NCI-H1694 treated with DMSO at 0.1 percent for 48 hours (cell line): ENCODE results near the gene MSN.
"Not testable (repeated sequence)": the region's sequence is repeated elsewhere in the genome, so short reads cannot be mapped to it uniquely, and the experiment has no call there.

ENCODE experiments used
- DNase-seq: peaks from one replicate; lab custom pipeline; 2025; lab: John Stamatoyannopoulos, UW

MSN gene

DNA sequence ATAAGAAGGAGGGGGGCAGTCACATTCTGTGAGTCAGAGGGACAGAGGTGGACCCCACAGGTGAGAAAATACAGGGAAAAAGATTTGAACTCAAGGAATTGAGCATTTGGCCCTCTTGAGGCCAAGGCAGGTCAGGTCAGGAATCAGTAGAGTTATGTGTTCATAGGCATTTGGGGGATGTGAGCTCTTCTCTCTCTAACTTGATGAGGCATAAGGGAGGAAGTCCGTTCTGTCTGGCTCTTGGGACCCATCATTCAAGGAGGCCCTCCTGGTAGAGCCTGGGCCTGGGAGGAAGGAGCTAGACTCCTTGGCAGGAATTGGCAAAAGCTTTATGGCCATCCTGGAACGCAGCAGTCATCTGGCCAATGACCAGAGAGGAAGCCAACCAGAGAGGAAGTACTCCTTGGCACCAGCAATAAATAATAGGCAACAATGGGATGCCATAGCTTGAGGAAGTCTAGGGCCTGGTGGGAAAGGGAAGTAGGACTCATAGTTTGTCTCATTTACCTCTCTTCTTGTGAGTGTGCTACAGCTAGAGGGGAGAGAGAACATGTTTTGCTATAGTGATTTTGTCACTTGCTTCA, 53.0 kb downstream of the MSN start:
- DNase-seq = no peak

DNA sequence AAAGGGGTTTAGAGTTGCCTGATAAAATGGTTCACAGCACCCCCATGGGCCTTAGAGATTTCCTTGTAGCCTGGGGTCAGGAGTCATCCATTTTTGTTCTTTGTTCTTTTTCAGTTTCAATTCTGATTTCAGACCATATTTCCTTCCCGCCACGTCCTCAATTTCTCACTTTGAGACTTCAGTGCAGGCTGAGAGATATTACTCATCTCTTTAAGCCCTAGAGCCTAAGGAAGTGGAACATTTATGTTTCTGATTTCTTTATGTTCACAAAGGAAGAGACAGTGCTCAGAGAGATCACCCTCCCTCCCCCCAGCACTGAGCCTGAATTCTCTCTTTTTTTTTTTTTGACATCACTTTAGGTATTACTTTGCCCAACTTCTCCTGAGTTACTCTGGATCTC, 56.3 kb downstream of the MSN start:
- no peak for DNase-seq

DNA sequence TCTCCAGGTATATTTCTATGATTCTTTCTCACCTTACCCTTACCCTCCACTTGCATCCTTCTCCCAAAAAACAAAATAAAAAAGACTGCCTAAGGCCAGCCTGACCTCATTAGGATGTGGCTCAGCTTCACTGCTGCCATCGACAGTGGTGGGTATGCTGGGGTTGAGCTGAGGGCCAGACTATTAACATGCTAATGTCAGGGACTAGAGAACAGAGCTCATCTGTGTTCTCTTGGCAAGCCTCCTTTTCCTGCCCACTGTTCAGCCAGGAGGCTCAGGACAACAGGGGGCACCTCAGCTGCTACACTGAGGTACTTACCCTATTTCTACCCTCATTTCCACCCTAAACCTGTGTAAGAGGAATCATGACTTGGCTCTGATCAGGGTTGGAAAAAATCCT, 59.3 kb downstream of the MSN start:
- DNase-seq = no peak

DNA sequence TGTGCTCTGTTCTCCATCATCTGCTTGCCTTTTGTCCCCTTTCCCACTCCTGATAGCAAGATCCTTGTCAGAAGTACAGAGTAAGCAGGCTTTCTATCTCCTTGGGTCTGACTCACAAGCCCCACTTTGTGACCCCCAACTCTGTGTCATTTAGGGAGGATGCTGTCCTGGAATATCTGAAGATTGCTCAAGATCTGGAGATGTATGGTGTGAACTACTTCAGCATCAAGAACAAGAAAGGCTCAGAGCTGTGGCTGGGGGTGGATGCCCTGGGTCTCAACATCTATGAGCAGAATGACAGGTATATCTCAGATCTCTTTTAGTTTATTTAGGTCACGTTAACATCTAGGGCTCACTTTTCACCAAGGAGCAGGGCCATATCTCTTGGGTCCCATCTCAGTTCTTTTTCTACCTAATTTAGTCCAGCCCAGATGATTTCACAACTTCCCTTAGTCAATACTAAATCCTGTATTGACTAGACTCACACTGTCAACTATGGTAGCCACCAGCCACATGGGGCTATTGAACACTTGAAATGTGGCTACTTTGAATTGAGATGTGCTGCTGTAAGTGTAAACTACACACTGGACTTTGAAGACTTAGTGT, 64.3 kb downstream of the MSN start:
- DNase-seq = no peak

DNA sequence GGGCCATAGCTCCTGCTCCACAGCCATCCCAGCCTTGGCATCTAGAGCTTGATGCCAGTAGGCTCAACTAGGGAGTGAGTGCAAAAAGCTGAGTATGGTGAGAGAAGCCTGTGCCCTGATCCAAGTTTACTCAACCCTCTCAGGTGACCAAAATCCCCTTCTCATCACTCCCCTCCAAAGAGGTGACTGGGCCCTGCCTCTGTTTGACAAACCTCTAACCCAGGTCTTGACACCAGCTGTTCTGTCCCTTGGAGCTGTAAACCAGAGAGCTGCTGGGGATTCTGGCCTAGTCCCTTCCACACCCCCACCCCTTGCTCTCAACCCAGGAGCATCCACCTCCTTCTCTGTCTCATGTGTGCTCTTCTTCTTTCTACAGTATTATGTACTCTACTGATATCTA, 73.5 kb downstream of the MSN start:
- DNase-seq = no peak

DNA sequence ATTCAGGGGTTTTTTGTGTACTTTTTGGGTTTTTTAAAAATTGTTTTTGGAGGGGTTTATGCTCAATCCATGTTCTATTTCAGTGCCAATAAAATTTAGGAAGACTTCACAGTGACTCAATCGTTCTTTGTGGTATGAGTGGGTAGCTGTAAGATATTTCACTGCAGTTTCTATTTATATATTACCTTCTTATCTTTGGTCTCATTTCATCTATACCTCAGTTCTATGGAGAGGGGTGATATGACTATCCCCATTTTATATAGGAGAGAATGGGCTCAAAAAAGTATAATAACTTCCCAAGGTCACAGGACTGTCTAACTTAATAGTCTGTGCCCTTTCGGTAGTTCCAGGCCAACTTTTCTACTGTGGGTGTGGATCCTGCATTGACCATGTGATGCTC, 74.4 kb downstream of the MSN start:
- DNase-seq = no peak

DNA sequence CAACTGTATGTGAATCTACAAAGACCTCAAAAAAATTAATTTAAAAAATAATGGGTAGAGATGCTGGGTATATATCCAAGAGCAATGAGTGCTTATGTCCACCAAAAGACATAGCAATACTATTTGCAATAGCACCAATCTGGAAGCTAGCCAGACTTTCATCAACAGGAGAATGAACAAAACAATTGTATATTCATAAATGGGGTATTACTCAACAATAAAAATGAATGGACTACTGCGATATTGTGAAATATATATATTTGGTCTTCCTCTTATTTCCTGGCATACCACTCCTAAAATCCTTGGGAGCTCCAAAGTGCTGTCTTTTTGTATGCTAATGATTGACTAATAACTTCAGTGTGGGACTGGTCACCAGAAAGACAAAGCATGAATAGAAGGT, 77.5 kb downstream of the MSN start:
- no peak for DNase-seq

DNA sequence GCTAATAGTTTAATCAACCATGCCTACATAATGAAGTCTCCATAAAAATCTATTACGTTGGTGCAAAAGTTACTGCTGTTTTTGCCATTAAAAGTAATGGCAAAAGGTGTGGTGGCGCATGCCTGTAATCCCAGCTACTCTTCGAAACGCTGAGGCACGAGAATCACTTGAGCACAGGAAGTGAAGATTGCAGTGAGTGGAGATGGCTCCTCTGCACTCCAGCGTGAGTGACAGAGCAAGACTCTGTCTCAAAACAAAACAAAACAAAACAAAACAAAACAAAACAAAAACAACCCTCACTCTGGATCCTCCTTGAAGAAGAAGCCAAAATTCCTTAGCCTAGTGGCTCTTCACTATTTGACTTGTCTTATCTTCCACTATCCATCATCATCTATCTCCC, 78.0 kb downstream of the MSN start:
- no peak for DNase-seq

DNA sequence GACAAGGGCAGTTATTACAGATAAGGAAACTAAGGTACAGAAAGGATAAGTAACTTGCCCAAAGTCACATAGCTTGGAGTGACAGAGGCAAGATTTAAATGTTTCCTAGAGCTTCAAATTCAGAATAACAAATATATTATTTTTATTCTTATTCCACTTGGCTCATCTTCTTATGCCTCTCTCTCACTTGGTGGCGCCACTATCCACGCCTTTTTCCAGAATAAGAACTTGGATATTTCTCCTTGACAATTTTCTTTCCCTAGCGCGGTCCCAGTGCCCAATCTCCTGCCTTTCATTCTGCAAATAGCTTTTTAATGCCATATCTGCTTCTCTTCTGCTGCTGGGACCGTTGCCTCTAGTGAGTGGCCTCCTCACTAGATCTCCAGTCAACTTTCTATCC, 78.5 kb downstream of the MSN start:
- no peak for DNase-seq

DNA sequence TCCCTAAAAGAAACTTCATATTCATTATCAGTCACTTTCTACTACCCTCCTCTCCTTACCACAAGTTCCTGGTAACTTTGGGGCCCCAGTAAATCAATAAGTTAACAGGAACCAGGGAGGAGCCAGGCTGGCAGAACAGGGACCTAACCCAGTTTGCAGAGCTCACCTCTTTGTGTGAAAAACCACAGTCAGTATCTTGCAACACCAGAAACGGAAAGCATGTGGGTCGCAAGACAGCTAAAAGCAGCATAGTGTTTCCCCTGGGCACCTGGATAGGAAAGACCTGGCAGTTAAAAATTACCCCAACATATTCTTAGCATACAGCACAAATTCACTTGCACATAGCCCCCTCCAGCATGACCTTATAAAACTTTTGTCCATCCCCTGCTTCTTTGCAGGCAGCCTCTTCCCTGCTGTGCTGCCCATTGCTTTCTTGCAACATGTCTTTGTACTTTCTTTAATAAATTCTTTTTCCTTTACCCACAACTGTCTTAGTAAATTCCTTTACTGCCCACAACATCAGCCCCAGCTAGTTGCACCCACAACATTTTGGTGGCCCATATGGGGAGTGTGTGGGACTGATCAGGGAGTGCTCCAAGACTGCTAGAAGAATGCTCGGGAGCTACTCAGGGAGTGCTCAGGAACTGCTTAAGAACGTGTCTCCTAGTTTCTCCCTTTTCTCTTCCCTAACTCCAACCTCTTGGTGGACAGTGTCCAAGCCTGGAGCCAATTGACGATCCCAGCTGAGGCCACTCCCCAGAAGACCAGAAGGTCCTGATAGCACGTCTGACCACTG, 83.4 kb downstream of the MSN start:
- DNase-seq = no peak

DNA sequence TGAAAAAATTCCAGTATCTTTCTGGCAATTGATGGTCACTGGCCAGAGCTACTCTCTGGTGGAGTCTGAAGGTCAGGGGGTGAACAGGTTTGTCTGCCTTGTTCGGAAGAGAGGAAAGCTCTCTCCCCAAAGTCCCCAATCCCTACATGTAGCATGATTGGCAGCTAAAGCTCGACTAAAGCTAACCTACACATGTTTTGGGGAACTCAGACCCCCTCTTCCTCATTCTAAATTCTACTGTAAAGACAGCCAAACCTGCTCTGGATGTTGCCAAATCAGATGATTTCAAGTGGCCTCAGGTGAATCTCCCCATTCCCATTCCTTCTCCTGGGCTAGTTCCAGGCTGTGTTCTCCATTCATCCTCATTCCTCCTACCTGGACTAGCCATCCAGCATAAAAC, 84.1 kb downstream of the MSN start:
- DNase-seq = no peak

DNA sequence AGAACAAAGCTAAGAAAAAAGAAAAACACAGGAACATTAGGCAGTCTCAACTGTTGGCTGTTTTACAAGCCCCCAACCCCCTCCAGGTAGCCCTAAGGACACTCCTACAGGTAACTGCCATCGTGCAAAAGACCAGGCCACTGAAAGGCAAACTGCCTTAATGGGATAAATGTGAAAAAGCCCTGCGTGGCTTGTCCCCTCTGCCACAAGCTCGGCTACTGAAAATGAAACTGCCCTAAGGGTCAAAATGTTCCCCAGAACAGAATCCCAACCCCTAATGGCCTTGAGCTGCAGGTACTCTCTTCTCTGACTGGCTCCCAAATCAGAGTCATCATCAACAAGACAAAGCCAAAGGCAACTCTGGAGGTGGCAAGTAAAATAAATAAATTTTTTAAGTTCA, 84.8 kb downstream of the MSN start:
- no peak for DNase-seq

DNA sequence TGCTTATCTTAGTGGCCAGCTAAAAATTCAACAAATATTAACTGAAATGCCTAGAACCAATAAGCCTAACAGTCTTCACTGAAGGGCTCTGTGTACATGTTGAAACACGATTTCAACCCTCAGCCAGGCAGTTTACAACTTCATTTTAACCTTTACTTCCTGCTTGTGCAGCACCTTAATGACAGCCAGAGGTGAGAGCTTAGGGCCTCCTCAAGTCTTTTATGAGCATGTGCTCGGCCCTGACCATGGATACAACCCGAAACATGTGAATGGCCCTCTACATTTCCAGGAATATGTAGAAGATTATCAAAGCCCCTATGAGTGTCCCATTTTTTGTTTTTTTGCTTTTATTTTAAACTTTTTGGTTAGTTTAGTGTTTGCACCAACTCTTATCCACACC, 88.3 kb downstream of the MSN start:
- DNase-seq = no peak

DNA sequence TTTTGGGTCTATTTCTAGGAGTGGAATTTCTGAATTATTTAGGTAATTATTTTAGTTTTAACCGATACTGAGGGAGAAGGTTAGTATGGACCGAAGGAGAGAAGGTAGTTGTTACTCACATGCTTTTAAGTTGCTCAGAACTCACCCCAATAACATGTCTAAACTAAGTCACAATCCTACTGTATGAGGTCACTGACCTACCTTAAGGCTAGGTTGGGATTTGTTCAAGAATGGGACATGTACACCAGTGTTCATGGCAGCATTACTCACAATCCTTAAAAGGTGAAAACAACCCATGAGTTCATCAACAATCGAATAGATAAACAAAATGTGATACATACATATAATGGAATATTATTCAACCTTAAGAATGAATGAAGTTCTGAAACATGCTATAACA, 90.5 kb downstream of the MSN start:
- no peak for DNase-seq

DNA sequence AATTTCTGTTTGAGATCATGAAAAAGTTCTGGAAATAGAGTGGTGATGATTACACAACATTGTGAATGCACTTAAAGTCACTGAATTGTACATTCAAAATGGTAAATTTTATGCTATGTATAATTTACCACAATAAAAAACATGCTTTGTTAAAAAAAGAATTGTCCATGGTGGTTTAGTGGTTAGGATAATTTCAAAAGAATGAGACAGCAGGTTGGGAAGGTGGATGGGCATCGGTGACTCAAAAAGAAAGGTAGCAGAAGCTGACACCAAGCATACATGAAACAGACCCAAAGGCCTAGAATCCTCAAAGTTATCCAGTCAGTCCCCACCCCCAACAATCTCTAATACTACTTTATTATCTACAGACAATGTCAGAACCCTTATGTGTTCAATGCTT, 91.1 kb downstream of the MSN start:
- DNase-seq = no peak

DNA sequence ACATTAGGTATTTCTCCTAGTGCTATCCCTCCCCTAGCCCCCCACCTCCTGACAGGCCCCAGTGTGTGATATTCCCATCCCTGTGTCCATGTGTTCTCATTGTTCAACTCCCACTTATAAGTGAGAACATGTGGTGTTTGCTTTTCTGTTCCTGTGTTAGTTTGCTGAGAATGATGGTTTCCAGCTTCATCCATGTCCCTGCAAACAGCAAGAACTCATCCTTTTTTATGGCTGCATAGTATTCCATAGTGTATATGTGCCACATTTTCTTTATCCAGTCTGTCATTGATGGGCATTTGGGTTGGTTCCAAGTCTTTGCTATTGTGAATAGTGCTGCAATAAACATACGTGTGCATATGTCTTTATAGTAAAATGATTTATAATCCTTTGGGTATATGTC, 92.1 kb downstream of the MSN start:
- DNase-seq = not testable (repeated sequence)

DNA sequence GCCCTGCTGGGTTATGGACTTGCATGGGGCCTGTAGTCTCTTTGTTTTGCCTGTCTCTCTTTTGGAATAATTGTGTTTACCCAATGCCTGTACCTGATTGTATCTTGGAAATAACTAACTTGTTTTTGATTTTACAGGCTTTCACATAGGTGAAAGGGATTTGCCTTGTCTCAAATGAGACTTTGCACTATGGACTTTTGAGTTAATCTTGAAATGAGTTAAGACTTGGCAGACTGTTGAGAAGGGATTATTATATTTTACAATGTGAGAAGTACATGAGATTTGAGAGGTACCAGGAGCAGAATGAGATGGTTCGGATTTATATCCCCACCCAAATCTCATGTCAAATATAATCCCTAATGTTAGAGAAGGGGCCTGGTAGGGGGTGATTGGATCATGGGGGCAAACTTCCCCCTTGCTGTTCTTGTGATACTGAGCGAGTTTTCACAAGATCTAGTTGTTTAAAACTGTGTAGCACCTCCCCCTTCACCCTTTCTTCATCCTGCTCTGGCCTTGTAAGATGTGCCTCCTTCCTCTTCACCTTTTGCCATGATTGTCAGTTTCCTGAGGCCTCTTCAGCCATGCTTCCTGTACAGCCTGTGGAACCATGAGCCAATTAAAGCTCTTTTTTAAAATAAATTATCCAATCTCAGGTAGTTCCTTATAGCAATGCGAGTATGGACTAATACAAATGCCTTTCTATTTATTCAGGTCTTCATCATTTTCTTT, 102.3 kb downstream of the MSN start:
- no peak for DNase-seq

DNA sequence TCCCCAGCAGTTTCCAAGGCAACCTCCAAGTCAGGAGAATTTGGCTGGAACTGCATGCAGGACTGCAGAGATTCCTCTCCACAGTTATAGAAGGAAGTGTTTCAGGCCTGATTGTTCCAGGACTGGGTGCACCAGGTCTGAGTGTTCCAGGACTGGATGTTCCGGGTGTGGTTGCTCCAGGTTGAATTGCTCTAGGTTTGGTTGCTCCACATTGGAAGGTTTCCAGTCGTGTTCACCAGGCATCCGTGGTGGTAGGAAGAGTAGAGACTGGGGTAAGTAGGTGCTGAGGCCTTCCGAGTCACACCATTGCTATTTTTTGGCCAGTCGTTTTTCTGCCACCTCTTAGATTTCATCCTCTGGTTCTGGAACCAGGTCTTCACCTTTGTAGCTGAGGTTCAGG, 105.4 kb downstream of the MSN start:
- no peak for DNase-seq

DNA sequence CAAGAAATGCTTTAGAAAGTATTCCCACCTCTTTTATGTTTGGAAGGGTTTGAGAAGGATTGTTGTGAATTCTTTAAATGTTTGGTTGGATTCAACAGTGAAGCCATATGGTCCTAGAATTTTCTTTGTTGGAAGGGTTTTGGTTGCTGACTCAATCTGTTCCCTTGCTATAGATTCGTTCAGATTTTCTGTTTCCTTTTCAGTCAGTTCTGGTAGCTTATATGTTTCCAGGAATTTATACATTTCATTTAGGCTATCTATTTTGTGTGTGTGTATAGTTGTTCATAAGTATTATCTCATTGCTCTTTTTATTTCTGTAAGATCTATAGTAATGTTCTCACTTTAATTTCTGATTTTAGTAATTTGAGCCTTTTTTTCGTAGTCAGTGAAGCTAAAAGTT, 114.4 kb downstream of the MSN start:
- DNase-seq = no peak

DNA sequence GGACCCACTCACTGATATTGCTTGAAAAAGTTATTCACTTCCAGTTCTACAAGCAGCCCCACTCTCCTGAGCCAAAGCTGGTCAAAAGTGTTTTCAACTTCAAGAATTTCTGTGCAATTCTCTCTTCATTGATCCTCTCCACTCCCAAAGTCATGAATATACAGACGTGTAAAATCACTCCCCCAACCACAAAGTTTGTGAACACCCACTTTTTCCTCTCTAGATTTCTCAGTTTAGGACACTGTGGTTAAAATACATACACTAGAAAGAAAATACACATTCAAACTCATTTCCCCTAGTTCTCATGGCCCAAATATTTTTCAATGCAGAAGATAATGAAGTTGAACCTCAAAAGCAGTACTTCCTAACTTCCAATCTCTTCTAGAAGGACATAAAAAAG, 116.3 kb downstream of the MSN start:
- no peak for DNase-seq
